ENCODE results near the gene TMPRSS3.
"Not testable (repeated sequence)": the region's sequence is repeated elsewhere in the genome, so short reads cannot be mapped to it uniquely, and the experiment has no call there.

The TMPRSS3 gene

GRCh38 chr21:42427809-42428419, 32.1 kb upstream of the TMPRSS3 start:
- no peak for DNase-seq (ENCODE audit: low read depth)

- DNase-seq (ENCODE audit: low read depth): no peak
Observed at GRCh38 chr21:42426876-42427480, 31.1 kb upstream of the TMPRSS3 start.

GRCh38 chr21:42426424-42426823, 30.6 kb upstream of the TMPRSS3 start:
- DNase-seq (ENCODE audit: low read depth): no peak

GRCh38 chr21:42425591-42425990, 29.7 kb upstream of the TMPRSS3 start:
- no peak for DNase-seq (ENCODE audit: low read depth)

GRCh38 chr21:42424914-42425541, 29.2 kb upstream of the TMPRSS3 start:
- no peak for DNase-seq (ENCODE audit: low read depth)

GRCh38 chr21:42423685-42424084, 27.8 kb upstream of the TMPRSS3 start:
- no peak for DNase-seq (ENCODE audit: low read depth)

GRCh38 chr21:42423197-42423675, 27.4 kb upstream of the TMPRSS3 start:
- no peak for DNase-seq (ENCODE audit: low read depth)

- no peak for DNase-seq (ENCODE audit: low read depth)
Observed at GRCh38 chr21:42421018-42421793, 25.4 kb upstream of the TMPRSS3 start.

- no peak for DNase-seq (ENCODE audit: low read depth)
Observed at GRCh38 chr21:42419845-42420244, 24.0 kb upstream of the TMPRSS3 start.

GRCh38 chr21:42418886-42419285, 23.0 kb upstream of the TMPRSS3 start:
- DNase-seq (ENCODE audit: low read depth): no peak

GRCh38 chr21:42417533-42417932, 21.7 kb upstream of the TMPRSS3 start:
- DNase-seq (ENCODE audit: low read depth): no peak

- DNase-seq (ENCODE audit: low read depth): no peak
Observed at GRCh38 chr21:42414928-42415769, 19.3 kb upstream of the TMPRSS3 start.

- no peak for DNase-seq (ENCODE audit: low read depth)
Observed at GRCh38 chr21:42414553-42414927, 18.7 kb upstream of the TMPRSS3 start.

GRCh38 chr21:42414066-42414465, 18.2 kb upstream of the TMPRSS3 start:
- no peak for DNase-seq (ENCODE audit: low read depth)

GRCh38 chr21:42413500-42413899, 17.6 kb upstream of the TMPRSS3 start:
- no peak for DNase-seq (ENCODE audit: low read depth)

- no peak for DNase-seq (ENCODE audit: low read depth)
Observed at GRCh38 chr21:42413093-42413492, 17.2 kb upstream of the TMPRSS3 start.

- no peak for DNase-seq (ENCODE audit: low read depth)
Observed at GRCh38 chr21:42412636-42412933, 16.7 kb upstream of the TMPRSS3 start.

GRCh38 chr21:42411891-42412635, 16.2 kb upstream of the TMPRSS3 start:
- DNase-seq (ENCODE audit: low read depth): no peak

- DNase-seq (ENCODE audit: low read depth): no peak
Observed at GRCh38 chr21:42411197-42411869, 15.5 kb upstream of the TMPRSS3 start.

- DNase-seq (ENCODE audit: low read depth): no peak
Observed at GRCh38 chr21:42409366-42409765, 13.5 kb upstream of the TMPRSS3 start.

- DNase-seq (ENCODE audit: low read depth): not testable (repeated sequence)
Observed at GRCh38 chr21:42408718-42409117, 12.9 kb upstream of the TMPRSS3 start.
